SU-DHL-6 (cell line): ENCODE data around the gene MGAT5.

Source experiments
- H2AFZ ChIP-seq: fragments of 200-600 bp; sonication (generic); 2 replicates; pipeline ENCODE4 v1.6.1; 2014; ENCODE audit warnings: low read depth, mild to moderate bottlenecking, moderate library complexity, mixed read lengths, antibody characterized with exemption, low read length; ENCODE audit not compliant: severe bottlenecking
- H3F3A ChIP-seq: fragments of 200-600 bp; shearing (Covaris generic); 2 replicates; pipeline ENCODE4 v1.6.0; 2016; ENCODE audit warnings: antibody characterized with exemption, mild to moderate bottlenecking; ENCODE audit not compliant: insufficient read depth
- H3K27ac ChIP-seq: fragments of 200-600 bp; sonication (generic); 2 replicates; pipeline ENCODE4 v1.5.1; 2016; ENCODE audit warnings: low read depth, mild to moderate bottlenecking, low read length, moderate library complexity, mixed read lengths
- H3K27me3 ChIP-seq: fragments of 200-600 bp; sonication (generic), shearing (Covaris generic); 2 replicates; pipeline ENCODE4 v1.6.0; 2014; ENCODE audit warnings: mild to moderate bottlenecking, low read length
- H3K36me3 ChIP-seq: fragments of 200-600 bp; sonication (generic); 2 replicates; pipeline ENCODE4 v1.6.1; 2014; ENCODE audit warnings: mild to moderate bottlenecking, low read length, mixed read lengths
- H3K4me2 ChIP-seq: fragments of 300-600, 200-600 bp; shearing (Covaris generic), sonication (generic); 2 replicates; pipeline ENCODE4 v1.6.0; 2014; ENCODE audit warnings: low read length, low read depth, mild to moderate bottlenecking; ENCODE audit not compliant: poor library complexity, severe bottlenecking
- H3K4me3 ChIP-seq: fragments of 200-600 bp; sonication (generic); 2 replicates; pipeline ENCODE4 v1.5.1; 2014; ENCODE audit warnings: antibody characterized with exemption, low read length, mild to moderate bottlenecking, mixed read lengths; ENCODE audit not compliant: insufficient read depth, poor library complexity, severe bottlenecking
- H3K79me2 ChIP-seq: fragments of 200-600 bp; sonication (generic); 2 replicates; pipeline ENCODE4 v1.6.1; 2014; ENCODE audit warnings: mild to moderate bottlenecking, low read length, moderate library complexity; ENCODE audit not compliant: insufficient read depth
- H3K9ac ChIP-seq: fragments of 200-600 bp; sonication (generic); 2 replicates; pipeline ENCODE4 v1.7.0; 2014; ENCODE audit warnings: mild to moderate bottlenecking, low read length
- H3K9me2 ChIP-seq: fragments of 200-600 bp; sonication (generic); replicated peaks from 2 replicates; pipeline ENCODE4 v1.6.1; 2014; ENCODE audit warnings: low read length; ENCODE audit not compliant: insufficient read depth
- H3K9me3 ChIP-seq: fragments of 200-600 bp; sonication (generic); 2 replicates; pipeline ENCODE4 v1.6.1; 2014; ENCODE audit warnings: low read length, mixed read lengths; ENCODE audit not compliant: insufficient read depth
- H4K20me1 ChIP-seq: fragments of 200-600 bp; sonication (generic); 2 replicates; pipeline ENCODE4 v1.6.1; 2014; ENCODE audit warnings: low read depth, mild to moderate bottlenecking, antibody characterized with exemption, low read length, moderate library complexity, mixed read lengths
- EZH2phosphoT487 ChIP-seq: fragments of 200-600 bp; sonication (generic), shearing (Covaris generic); conservative IDR thresholded peaks from 2 replicates; pipeline ENCODE4 v1.6.1; 2018; ENCODE audit warnings: mild to moderate bottlenecking, antibody characterized with exemption, low read length, moderate library complexity, mixed read lengths
- TF ChIP-seq, protein P1 (sequence below): fragments of 200-600 bp; sonication (generic); IDR thresholded peaks from one replicate; pipeline ENCODE4 v1.5.1; 2017; ENCODE audit warnings: antibody characterized with exemption, mild to moderate bottlenecking, low read length, moderate library complexity; ENCODE audit not compliant: insufficient read depth, poor library complexity, severe bottlenecking

MGAT5 gene

GRCh38 chr2:134338208-134338607 is 84.3 kb downstream of the MGAT5 start:
- no peaks in the 10 kb centered on the region for H3F3A ChIP-seq
- no peaks in the 10 kb centered on the region for H3K9me3 ChIP-seq
- no peak overlapping the region for H2AFZ ChIP-seq
- H3K9ac ChIP-seq, result no peak overlapping the region
- TF ChIP-seq, protein P1, sequence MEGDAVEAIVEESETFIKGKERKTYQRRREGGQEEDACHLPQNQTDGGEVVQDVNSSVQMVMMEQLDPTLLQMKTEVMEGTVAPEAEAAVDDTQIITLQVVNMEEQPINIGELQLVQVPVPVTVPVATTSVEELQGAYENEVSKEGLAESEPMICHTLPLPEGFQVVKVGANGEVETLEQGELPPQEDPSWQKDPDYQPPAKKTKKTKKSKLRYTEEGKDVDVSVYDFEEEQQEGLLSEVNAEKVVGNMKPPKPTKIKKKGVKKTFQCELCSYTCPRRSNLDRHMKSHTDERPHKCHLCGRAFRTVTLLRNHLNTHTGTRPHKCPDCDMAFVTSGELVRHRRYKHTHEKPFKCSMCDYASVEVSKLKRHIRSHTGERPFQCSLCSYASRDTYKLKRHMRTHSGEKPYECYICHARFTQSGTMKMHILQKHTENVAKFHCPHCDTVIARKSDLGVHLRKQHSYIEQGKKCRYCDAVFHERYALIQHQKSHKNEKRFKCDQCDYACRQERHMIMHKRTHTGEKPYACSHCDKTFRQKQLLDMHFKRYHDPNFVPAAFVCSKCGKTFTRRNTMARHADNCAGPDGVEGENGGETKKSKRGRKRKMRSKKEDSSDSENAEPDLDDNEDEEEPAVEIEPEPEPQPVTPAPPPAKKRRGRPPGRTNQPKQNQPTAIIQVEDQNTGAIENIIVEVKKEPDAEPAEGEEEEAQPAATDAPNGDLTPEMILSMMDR, result no peak
- no peak for TF ChIP-seq EZH2phosphoT487
- H3K27me3 ChIP-seq, result no peaks in the 10 kb centered on the region
- H3K36me3 ChIP-seq, result 0 out of 2 replicates have a peak, but pooled peaks cover 3% of the 10 kb centered on the region
- H3K9me2 ChIP-seq, result no peaks in the 10 kb centered on the region
- H3K4me2 ChIP-seq, result no peak overlapping the region
- no peak overlapping the region for H3K27ac ChIP-seq
- no peaks in the 10 kb centered on the region for H3K79me2 ChIP-seq
- H3K4me3 ChIP-seq, result no peak overlapping the region
- no peaks in the 10 kb centered on the region for H4K20me1 ChIP-seq

GRCh38 chr2:134341476-134341875 is 87.6 kb downstream of the MGAT5 start:
- TF ChIP-seq, protein P1, result no peak
- no peak for TF ChIP-seq EZH2phosphoT487
- Histone ChIP-seq H3K9ac (no peak overlapping the region), H3K4me3 (no peak overlapping the region), H3K4me2 (no peak overlapping the region), H3K79me2 (no peaks in the 10 kb centered on the region), H3K9me2 (no peaks in the 10 kb centered on the region), H3K27ac (no peak overlapping the region), H3F3A (no peaks in the 10 kb centered on the region), H3K36me3 (0 out of 2 replicates have a peak, but pooled peaks cover 3% of the 10 kb centered on the region), H4K20me1 (no peaks in the 10 kb centered on the region), H3K27me3 (no peaks in the 10 kb centered on the region), H2AFZ (no peak overlapping the region), H3K9me3 (no peaks in the 10 kb centered on the region)

- H3K9ac ChIP-seq, result no peak overlapping the region
- H3K27ac ChIP-seq, result no peak overlapping the region
- no peaks in the 10 kb centered on the region for H3K9me3 ChIP-seq
- no peak overlapping the region for H3K4me2 ChIP-seq
- H3K79me2 ChIP-seq, result no peaks in the 10 kb centered on the region
- H3K4me3 ChIP-seq, result no peak overlapping the region
- TF ChIP-seq EZH2phosphoT487, result no peak
- no peaks in the 10 kb centered on the region for H3K9me2 ChIP-seq
- H2AFZ ChIP-seq, result no peak overlapping the region
- H4K20me1 ChIP-seq, result no peaks in the 10 kb centered on the region
- no peaks in the 10 kb centered on the region for H3K27me3 ChIP-seq
- H3K36me3 ChIP-seq, result no peaks in the 10 kb centered on the region
- no peaks in the 10 kb centered on the region for H3F3A ChIP-seq
Observed at GRCh38 chr2:134344954-134345697, 91.3 kb downstream of the MGAT5 start.

DNA sequence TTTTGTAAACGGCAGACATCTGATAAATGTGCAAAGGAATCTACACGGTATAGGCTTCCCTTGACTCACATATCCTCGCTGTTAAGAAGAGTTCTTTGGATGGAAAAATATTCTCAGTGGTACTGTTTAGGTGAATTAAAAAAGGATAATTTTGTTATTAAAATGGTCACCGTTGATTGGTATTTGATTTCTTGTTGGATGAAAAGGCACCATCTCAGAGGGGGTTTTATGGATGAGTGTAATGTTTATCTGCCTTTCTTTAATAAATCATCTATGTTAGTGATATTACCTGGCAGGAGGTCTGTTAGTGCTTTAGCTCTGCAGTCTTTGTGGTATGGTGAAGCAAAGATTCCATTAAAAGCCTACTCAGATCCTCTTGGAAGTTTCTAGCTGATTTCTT is 92.3 kb downstream of the MGAT5 start:
- TF ChIP-seq EZH2phosphoT487, result no peak
- TF ChIP-seq, protein P1, result no peak

More for the DNA sequence above, 92.3 kb downstream of the MGAT5 start:
- Histone ChIP-seq H3K4me2 (no peak overlapping the region), H3F3A (no peaks in the 10 kb centered on the region), H3K9me2 (no peaks in the 10 kb centered on the region), H3K27ac (no peak overlapping the region), H2AFZ (no peak overlapping the region), H3K27me3 (no peaks in the 10 kb centered on the region), H3K36me3 (no peaks in the 10 kb centered on the region), H4K20me1 (no peaks in the 10 kb centered on the region), H3K79me2 (no peaks in the 10 kb centered on the region), H3K4me3 (no peak overlapping the region), H3K9ac (no peak overlapping the region), H3K9me3 (no peaks in the 10 kb centered on the region)
